ENCODE measurements around the gene SSR4. TPM values are rescaled to one million over a fixed set of nuclear protein-coding genes. Genes with fewer than 3 reads are reported as not detected.

SSR4 gene
- total RNA-seq, 4 donors from 2014 or later = 177 to 359 (median 279) TPM

DNA sequence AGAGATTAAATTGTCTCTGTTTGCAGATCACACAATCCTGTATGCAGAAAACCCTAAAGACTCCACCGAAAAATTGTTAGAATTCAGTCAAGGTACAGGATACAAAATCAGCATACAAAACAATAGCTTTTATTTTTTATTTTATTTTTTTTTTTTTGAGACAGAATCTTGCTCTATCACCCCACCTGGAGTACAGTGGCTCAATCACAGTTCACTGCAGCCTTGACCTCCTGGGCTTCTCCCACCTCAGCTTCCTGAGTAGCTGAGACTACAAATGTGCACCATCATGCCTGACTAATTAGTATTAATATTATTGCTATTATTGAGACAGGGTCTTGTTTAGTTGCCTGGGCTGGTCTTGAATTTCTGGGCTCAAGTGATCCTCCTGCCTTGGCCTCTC, 39.3 kb upstream of the SSR4 start:
- Histone ChIP-seq H3K27ac (no peak overlapping the region), H3K36me3 (no peaks in the 10 kb centered on the region), H3K9me3 (no peaks in the 10 kb centered on the region), H3K4me1 (no peaks in the 10 kb centered on the region), H3K4me3 (replicated peaks in 1 of 3) (no peak overlapping the region), H3K27me3 (no peaks in the 10 kb centered on the region)
- WGBS, 2 donors = 77 to 90% methylated on average over 1 of the region's 1 CpG
- intact Hi-C loops (cut with DNase I) = no loop called here
- TF ChIP-seq POLR2A (IDR thresholded peaks at IDR 0.05) = no peak
- TF ChIP-seq, protein P1, sequence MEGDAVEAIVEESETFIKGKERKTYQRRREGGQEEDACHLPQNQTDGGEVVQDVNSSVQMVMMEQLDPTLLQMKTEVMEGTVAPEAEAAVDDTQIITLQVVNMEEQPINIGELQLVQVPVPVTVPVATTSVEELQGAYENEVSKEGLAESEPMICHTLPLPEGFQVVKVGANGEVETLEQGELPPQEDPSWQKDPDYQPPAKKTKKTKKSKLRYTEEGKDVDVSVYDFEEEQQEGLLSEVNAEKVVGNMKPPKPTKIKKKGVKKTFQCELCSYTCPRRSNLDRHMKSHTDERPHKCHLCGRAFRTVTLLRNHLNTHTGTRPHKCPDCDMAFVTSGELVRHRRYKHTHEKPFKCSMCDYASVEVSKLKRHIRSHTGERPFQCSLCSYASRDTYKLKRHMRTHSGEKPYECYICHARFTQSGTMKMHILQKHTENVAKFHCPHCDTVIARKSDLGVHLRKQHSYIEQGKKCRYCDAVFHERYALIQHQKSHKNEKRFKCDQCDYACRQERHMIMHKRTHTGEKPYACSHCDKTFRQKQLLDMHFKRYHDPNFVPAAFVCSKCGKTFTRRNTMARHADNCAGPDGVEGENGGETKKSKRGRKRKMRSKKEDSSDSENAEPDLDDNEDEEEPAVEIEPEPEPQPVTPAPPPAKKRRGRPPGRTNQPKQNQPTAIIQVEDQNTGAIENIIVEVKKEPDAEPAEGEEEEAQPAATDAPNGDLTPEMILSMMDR (IDR thresholded peaks at IDR 0.05) = no peak
- no peak for DNase-seq

DNA sequence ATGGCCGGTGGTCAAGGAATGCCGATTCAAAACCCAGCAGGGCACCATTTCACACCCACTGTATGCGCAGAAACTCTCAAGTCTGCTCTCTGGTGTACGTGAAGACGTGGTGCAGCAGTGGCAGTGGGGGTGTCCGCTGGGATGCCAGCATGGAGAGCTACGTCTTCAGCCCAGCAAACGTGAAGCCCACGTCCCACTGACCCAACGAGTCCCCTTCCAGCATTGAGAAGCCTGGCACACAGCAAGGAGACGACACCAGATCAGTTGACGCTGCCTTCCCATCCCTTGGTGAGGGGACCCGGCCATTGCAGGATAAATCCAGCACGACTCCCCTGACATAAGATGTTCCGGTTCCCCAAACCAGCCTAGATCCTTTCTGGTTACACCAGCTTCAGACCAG, 32.6 kb upstream of the SSR4 start:
- intact Hi-C loops (cut with DNase I) = no loop called here
- WGBS, 2 donors = 73 to 85% methylated on average over 3 to 8 of the region's 15 CpGs

DNA sequence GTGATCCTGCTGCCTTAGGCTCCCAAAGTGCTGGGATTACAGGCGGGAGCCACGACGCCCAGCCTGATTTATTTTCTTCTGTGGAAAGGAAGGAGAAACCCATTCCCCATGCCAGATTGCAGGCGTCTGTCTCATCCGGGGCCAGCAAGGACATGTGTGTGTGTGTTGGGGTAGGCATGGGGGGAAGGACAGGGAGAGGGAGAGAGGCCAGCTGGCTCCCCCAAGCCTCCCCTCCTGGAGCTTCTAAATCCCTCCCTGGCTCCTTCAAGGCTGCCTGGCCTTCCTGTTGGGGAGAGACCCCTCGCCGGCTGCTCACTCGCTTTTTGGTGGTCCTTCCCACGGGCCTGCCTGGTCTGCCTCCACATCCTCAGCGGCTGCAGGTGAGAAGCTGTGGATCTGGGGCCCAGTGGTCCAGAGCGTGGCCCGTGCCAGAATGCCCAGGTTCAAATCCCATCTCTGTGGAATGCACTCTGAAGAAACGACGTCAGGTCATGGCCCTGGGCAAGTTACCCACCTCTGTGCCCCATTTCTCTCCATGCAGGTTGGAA, 31.8 kb upstream of the SSR4 start:
- no peak for TF ChIP-seq POLR2A (IDR thresholded peaks at IDR 0.05)
- TF ChIP-seq, protein P1 (IDR thresholded peaks at IDR 0.05) = no peak
- H3K27me3 ChIP-seq = no peaks in the 10 kb centered on the region
- DNase-seq = no peak
- WGBS, 2 donors = 95 to 96% methylated on average over 4 to 5 of the region's 14 CpGs
- no peak overlapping the region for H3K4me3 ChIP-seq (replicated peaks in 1 of 3)
- intact Hi-C loops (cut with DNase I) = no loop called here
- no peaks in the 10 kb centered on the region for H3K4me1 ChIP-seq
- H3K36me3 ChIP-seq = no peaks in the 10 kb centered on the region
- no peak overlapping the region for H3K27ac ChIP-seq
- no peaks in the 10 kb centered on the region for H3K9me3 ChIP-seq

More for the DNA sequence above, 32.6 kb upstream of the SSR4 start:
- Histone ChIP-seq H3K9me3 (no peaks in the 10 kb centered on the region), H3K27ac (no peak overlapping the region), H3K4me3 (replicated peaks in 1 of 3) (no peak overlapping the region), H3K36me3 (no peaks in the 10 kb centered on the region), H3K27me3 (no peaks in the 10 kb centered on the region), H3K4me1 (no peaks in the 10 kb centered on the region)
- no peak for TF ChIP-seq POLR2A (IDR thresholded peaks at IDR 0.05)
- TF ChIP-seq, protein P1 (IDR thresholded peaks at IDR 0.05) = no peak
- DNase-seq = no peak

DNA sequence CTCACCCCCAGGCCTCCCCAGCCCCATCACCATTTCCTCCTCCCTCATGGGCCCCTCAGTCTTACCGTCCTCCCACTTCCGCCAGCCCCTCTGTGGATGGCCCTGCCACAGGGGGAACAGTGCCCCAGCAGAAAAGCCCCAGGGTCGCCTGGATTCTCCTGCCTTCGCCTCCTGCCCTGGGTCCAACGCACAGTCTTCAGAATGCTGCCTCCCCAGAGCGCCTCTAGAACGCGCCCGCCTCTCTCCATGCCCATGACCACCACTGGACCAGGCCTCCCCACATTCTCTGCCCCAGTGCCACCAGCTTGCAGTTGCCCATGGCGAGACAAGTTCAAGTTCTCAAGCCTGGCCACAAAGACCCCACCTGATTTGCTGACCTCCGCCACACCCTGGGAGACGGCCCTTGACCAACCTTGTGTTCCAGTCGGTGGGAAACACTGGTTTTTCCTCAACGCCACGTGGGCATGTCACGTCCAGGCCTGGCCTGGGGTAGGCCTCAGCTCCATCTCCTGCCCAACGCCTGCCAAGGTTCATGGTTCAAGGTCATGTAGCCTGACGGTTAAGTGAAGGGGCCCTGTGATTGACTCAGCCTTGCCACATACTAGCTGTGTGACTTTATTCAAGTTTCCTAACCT, 31.1 kb upstream of the SSR4 start:
- 81 to 85% methylated on average over 10 to 15 of the region's 18 CpGs for WGBS, 2 donors
- no peak overlapping the region for H3K27ac ChIP-seq
- H3K36me3 ChIP-seq = no peaks in the 10 kb centered on the region
- no peaks in the 10 kb centered on the region for H3K27me3 ChIP-seq
- H3K4me1 ChIP-seq = no peaks in the 10 kb centered on the region
- TF ChIP-seq POLR2A (IDR thresholded peaks at IDR 0.05) = no peak
- TF ChIP-seq, protein P1 (IDR thresholded peaks at IDR 0.05) = no peak
- DNase-seq = no peak
- intact Hi-C loops (cut with DNase I) = no loop called here
- H3K4me3 ChIP-seq (replicated peaks in 1 of 3) = no peak overlapping the region
- H3K9me3 ChIP-seq = no peaks in the 10 kb centered on the region

DNA sequence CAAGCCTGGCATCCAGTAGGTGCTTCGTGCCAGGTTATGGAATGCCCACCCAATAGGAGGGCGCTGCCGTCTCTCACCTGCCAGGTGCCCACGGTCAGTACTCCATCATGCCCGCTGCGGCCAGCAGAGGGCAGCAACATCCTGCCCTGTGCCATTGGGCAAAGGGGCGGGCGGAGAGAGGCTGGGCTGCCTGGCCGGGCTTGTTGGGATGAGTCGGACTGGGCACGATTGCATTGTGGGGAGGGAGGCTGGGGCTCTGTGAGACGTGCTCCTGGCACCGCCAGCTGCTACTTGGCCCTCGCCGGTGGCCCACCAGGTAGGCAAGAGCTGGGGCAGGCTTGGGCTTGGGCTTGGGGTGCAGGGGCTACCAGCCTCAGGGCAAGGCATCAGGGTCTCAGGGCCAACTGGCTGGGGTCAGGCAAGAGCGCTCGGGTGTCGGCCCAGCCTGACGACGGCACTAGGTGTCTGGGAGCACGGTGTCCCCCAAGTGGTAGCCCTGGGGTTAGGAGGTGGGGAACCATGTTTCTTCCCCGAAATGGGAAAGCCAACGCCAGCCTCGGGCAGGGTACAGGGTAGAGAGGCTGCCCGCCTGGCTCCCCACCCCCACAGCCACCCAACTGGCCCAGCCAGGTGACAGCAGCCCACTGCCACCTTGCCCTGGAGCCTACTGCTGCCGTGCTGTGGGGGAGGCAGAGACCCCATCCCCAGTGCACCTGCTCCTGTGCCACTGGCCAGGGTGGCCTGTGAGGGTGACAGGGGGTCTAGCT, 30.3 kb upstream of the SSR4 start, which contains the start of gene PLXNB3:
Gene PLXNB3, plus strand, starts transcription at position 261 of the 767 bp plus-strand sequence. CDS start 1,287 bp downstream, outside the sequence.
- no peak for TF ChIP-seq POLR2A (IDR thresholded peaks at IDR 0.05)
- TF ChIP-seq, protein P1 (IDR thresholded peaks at IDR 0.05) = peak; percentile 49 to 81 (median 65)
- WGBS, 2 donors = 20% methylated on average over 1 of the region's 26 CpGs; no CpG with 5 or more reads in 1 of the 2 donors
- peak; percentile 69 to 71 for DNase-seq
- H3K9me3 ChIP-seq = no peaks in the 10 kb centered on the region
- no peaks in the 10 kb centered on the region for H3K36me3 ChIP-seq
- no peaks in the 10 kb centered on the region for H3K4me1 ChIP-seq
- H3K27ac ChIP-seq = no peak within 1 kb of the TSS
- no peak within 1 kb of the TSS for H3K4me3 ChIP-seq (replicated peaks in 1 of 3)
- intact Hi-C loops (cut with DNase I) = no loop called here
- no peaks in the 10 kb centered on the region for H3K27me3 ChIP-seq

Data from thyroid gland (tissue), 4 donors.